HL-60 (cell line): ENCODE data around the gene TYW1.
"Not testable (repeated sequence)": the region's sequence is repeated elsewhere in the genome, so short reads cannot be mapped to it uniquely, and the experiment has no call there.

Source experiments
- DNase-seq, 2 experiments: peaks; one replicate each; pipeline ENCODE4 v3.0.0-alpha.2; 2010 to 2020; ENCODE audit warnings: low read depth in 1 of 2, low spot score in 1 of 2
- H3K27ac ChIP-seq: fragments of 250-450 bp; sonication (Bioruptor Pico); replicated peaks from 2 replicates; pipeline ENCODE4 v1.5.1; 2020; ENCODE audit warnings: mild to moderate bottlenecking, moderate library complexity
- H3K27me3 ChIP-seq: fragments of 250-450 bp; sonication (Bioruptor Pico); 2 replicates; pipeline ENCODE4 v1.5.1; 2021; ENCODE audit warnings: mild to moderate bottlenecking, moderate library complexity; ENCODE audit not compliant: insufficient read depth, poor library complexity, severe bottlenecking
- H3K4me3 ChIP-seq: replicated peaks from 2 replicates; pipeline ENCODE4 v1.5.1; 2011; ENCODE audit warnings: mild to moderate bottlenecking, control low read depth, low read length; ENCODE audit not compliant: insufficient read depth
- CTCF ChIP-seq: IDR thresholded peaks from one replicate; pipeline ENCODE4 v1.5.1; 2011; ENCODE audit warnings: low read length, control low read depth, inconsistent platforms; ENCODE audit not compliant: insufficient read depth
- GABPA ChIP-seq: IDR thresholded peaks from 2 replicates; pipeline ENCODE4 v1.6.1; 2012; ENCODE audit warnings: low read depth
- POLR2AphosphoS5 ChIP-seq: IDR thresholded peaks from 2 replicates; pipeline ENCODE4 v1.6.1; 2012; ENCODE audit warnings: low read depth
- SPI1 ChIP-seq: IDR thresholded peaks from 2 replicates; pipeline ENCODE4 v1.6.1; 2012; ENCODE audit warnings: low read depth, mild to moderate bottlenecking, borderline replicate concordance
- TF ChIP-seq, protein P1 (sequence below): IDR thresholded peaks from 2 replicates; pipeline ENCODE4 v1.6.1; 2012; ENCODE audit warnings: low read depth; ENCODE audit not compliant: insufficient replicate concordance

Gene TYW1

DNA sequence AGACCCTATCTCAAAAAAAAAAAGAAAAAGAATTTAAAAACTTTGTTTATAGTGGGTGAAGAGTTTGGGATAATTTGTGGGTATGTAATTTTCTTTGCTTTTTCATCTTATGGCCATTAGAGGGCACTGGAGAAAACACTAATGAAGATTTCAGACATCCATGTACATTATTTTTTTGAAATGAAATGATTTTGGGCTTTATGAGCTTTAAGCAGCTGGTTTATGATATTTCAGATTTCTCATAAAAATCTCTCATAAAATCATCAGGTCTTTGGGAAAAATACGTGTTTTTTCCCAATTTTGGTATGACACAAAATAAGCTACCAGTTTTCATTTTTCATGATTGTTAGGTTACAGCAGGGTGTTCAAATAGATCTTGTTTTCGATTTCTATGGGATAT is 44.2 kb downstream of the TYW1 start:
- not testable (repeated sequence) for H3K4me3 ChIP-seq, H3K27ac ChIP-seq, H3K27me3 ChIP-seq, DNase-seq

GRCh38 chr7:67042781-67043558 is 46.3 kb downstream of the TYW1 start:
- not testable (repeated sequence) for DNase-seq, H3K4me3 ChIP-seq, H3K27me3 ChIP-seq, H3K27ac ChIP-seq

DNA sequence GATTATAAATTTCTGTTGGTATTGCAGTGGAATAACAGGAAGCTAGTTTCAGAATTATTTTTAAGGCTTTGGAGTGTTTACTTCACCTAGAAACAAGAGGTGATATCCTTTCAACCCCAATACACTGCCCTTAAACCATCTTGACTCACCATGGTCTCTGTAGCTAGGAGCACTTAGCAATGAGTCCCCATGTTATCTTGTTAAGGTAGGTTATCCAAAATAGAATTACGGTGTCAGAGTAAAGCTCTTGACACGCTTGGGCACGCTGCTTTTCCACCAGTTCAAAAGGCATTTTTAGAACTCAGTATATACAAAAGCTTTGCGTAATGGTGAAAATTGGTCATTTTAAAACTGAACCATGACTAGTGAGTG is 46.9 kb downstream of the TYW1 start:
- not testable (repeated sequence) for H3K27me3 ChIP-seq, H3K27ac ChIP-seq, DNase-seq, H3K4me3 ChIP-seq

- TF ChIP-seq CTCF (no peak), GABPA (no peak), POLR2AphosphoS5 (no peak), SPI1 (no peak)
- TF ChIP-seq, protein P1, sequence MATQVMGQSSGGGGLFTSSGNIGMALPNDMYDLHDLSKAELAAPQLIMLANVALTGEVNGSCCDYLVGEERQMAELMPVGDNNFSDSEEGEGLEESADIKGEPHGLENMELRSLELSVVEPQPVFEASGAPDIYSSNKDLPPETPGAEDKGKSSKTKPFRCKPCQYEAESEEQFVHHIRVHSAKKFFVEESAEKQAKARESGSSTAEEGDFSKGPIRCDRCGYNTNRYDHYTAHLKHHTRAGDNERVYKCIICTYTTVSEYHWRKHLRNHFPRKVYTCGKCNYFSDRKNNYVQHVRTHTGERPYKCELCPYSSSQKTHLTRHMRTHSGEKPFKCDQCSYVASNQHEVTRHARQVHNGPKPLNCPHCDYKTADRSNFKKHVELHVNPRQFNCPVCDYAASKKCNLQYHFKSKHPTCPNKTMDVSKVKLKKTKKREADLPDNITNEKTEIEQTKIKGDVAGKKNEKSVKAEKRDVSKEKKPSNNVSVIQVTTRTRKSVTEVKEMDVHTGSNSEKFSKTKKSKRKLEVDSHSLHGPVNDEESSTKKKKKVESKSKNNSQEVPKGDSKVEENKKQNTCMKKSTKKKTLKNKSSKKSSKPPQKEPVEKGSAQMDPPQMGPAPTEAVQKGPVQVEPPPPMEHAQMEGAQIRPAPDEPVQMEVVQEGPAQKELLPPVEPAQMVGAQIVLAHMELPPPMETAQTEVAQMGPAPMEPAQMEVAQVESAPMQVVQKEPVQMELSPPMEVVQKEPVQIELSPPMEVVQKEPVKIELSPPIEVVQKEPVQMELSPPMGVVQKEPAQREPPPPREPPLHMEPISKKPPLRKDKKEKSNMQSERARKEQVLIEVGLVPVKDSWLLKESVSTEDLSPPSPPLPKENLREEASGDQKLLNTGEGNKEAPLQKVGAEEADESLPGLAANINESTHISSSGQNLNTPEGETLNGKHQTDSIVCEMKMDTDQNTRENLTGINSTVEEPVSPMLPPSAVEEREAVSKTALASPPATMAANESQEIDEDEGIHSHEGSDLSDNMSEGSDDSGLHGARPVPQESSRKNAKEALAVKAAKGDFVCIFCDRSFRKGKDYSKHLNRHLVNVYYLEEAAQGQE = no peak
- Histone ChIP-seq H3K4me3 (no peak overlapping the region), H3K27ac (no peak overlapping the region), H3K27me3 (no peaks in the 10 kb centered on the region)
- no peak for DNase-seq
Measured at GRCh38 chr7:67045496-67045995, 48.9 kb downstream of the TYW1 start.

DNA sequence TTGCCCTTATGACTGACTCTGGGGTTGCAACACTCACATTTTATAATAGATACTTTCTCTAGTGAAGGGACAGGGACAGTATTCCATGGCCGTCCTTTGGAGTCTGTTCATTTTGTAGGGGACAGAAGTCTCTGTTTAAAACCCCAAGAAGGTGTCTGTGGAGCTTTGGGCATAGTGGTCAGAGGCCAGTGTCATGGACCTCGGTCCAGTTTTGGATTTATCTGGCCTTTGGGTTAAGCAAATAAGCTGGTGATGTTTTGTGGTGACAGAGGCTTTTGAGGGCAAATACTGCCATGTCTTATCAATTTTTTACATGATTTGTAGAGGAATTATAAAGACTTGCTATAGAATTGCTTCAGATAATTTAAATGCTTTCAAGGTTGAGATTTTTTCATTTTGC is 50.2 kb downstream of the TYW1 start:
- H3K4me3 ChIP-seq, H3K27me3 ChIP-seq, H3K27ac ChIP-seq, DNase-seq: not testable (repeated sequence)

DNA sequence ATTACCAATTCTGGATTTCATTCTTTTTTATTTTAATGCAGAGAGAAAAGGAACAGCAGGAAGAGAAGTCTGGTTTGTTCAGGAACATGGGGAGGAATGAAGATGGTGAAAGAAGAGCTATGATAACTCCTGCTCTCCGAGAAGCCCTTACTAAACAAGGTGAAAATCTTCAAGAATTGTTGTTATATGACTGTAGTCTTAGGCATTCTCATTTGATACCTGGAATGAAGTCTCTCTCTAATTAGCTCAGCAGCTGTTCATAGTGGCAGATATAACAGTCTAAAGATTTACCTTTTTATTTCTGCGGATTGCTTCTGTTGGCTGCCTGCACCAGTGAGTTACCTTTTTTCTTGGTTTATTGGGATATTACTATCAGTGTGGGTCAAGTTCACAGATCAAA is 53.3 kb downstream of the TYW1 start:
- not testable (repeated sequence) for DNase-seq, H3K27ac ChIP-seq, H3K4me3 ChIP-seq, H3K27me3 ChIP-seq

DNA sequence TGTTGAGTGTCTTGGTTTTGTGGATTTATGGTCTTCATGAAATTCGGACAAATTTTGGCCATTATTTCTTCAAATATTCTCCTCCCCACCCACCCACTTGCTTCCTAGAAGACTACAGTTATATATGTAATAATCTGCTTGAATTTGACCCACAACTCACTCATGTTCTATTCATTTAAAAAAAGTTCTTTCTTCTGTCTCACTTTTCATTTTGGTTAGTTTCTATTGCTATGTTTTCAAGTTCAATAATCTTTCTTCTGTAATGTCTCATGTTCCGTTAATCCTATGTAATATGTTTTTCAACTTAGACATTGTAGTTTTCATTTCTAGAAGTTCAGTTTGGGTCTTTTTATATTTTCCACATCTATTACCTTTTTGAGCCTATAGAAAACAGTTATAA is 55.5 kb downstream of the TYW1 start:
- DNase-seq, H3K27me3 ChIP-seq, H3K27ac ChIP-seq, H3K4me3 ChIP-seq: not testable (repeated sequence)

DNA sequence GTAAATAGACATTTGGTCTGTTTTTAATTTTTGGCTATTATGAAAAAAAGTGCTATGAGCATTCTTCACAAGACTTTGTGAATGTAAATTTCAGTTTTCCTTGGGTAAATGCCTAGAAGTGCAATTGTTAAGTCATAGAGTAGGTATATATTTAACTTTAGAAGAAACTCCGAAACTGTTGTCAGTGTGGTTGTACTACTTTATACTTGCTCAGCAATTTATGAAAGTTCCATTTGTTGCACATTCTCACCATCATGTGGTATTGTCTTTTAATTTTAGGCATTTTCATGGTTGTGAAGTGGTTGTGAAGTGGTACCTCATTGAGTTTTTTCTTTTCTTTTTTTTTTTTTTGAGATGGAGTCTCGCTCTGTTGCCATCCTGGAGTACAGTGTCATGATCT is 60.0 kb downstream of the TYW1 start:
- TF ChIP-seq, protein P1 = no peak
- TF ChIP-seq SPI1 (no peak), GABPA (no peak), CTCF (no peak), POLR2AphosphoS5 (no peak)
- no peak overlapping the region for H3K27ac ChIP-seq
- no peaks in the 10 kb centered on the region for H3K27me3 ChIP-seq
- no peak overlapping the region for H3K4me3 ChIP-seq
- no peak for DNase-seq

GRCh38 chr7:67061321-67061720 is 64.7 kb downstream of the TYW1 start:
- not testable (repeated sequence) for DNase-seq, H3K27me3 ChIP-seq, H3K27ac ChIP-seq, H3K4me3 ChIP-seq
